ENCODE results near the gene PPP4R2.
A peak's percentile ranks its signal among the peaks of the same experiment; 100 is the strongest.

DNA sequence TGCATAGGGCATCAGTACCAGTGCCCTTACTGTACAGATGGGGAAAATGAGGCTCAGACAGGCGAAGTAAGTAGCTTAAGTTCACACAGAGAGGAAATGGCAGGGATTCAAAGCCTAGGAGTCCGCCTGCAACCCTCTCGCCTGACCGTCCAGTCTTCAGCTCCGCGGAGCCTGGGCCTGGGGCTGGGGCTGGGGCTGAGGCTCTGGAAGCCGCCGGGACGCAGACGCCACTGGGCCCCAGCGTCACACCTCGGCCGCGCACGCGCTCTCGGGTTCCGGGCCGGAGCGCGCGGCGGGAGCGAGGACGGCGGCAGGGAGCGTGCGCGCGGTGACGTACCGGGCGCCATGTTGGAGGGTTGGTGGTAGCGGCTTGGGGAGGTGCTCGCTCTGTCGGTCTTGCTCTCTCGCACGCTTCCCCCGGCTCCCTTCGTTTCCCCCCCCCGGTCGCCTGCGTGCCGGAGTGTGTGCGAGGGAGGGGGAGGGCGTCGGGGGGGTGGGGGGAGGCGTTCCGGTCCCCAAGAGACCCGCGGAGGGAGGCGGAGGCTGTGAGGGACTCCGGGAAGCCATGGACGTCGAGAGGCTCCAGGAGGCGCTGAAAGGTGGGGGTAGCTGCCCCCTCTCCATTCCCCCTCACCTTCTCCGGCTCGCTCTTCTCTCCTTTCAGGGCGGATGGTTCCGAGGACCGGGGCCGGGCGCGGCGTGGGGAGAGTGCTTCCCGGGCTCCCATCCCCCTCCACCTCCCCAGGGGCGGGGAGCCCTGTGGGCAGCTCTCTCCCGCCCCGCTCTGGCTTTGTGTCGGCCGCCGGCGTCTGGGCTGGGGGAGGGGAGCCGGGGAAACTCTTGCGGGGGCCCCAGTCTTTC is at the start of gene PPP4R2:
- TF ChIP-seq BHLHE40 (IDR thresholded peaks at IDR 0.05; ENCODE audit: borderline replicate concordance) (no peak), SP1 (IDR thresholded peaks at IDR 0.05) (no peak), CTBP1 (IDR thresholded peaks at IDR 0.05; ENCODE audit: borderline replicate concordance) (no peak), SUZ12 (IDR thresholded peaks at IDR 0.05) (no peak), FOXM1 (IDR thresholded peaks at IDR 0.05; ENCODE audit: borderline replicate concordance) (0 out of 2 replicates have a peak, but pooled peaks have one; percentile 5), ARNT (IDR thresholded peaks at IDR 0.05) (0 out of 2 replicates have a peak, but pooled peaks have one; percentile 29), FOXK2 (IDR thresholded peaks at IDR 0.05) (no peak), ZNF384 (IDR thresholded peaks at IDR 0.05) (no peak)
